ENCODE data around the gene MARK1.
"Not testable (repeated sequence)": the region's sequence is repeated elsewhere in the genome, so short reads cannot be mapped to it uniquely, and the experiment has no call there.

MARK1 gene

GRCh38 chr1:220594356-220594755 lies 66.4 kb downstream of the MARK1 start:
- no peak overlapping the region for H3K14ac ChIP-seq (ENCODE audit: low read length)
- DNase-seq (ENCODE audit: low spot score), result no peak
- H2BK12ac ChIP-seq (ENCODE audit: low read length), result no peak overlapping the region
- no peak overlapping the region for H3K4ac ChIP-seq (ENCODE audit: low read length)
- H3K4me2 ChIP-seq (ENCODE audit: insufficient read depth, low read length, poor library complexity, severe bottlenecking), result no peak overlapping the region
- no peak overlapping the region for H3K23ac ChIP-seq (ENCODE audit: low read depth, low read length, poor library complexity)
- H3K27ac ChIP-seq (replicated peaks; ENCODE audit: low read length), result no peak overlapping the region
- no peak overlapping the region for H3K9ac ChIP-seq (ENCODE audit: low read depth, low read length, poor library complexity)
- no peak overlapping the region for H2BK120ac ChIP-seq (ENCODE audit: low read depth, low read length)
- H3K9me3 ChIP-seq (replicated peaks in 1 of 2; ENCODE audit: control insufficient read depth in 2 of 2, insufficient read depth in 1 of 2, low read depth in 1 of 2, low read length in 2 of 2), result no peaks in the 10 kb centered on the region
- H3K79me1 ChIP-seq (ENCODE audit: low read depth, low read length), result no peaks in the 10 kb centered on the region
- no peak overlapping the region for H4K8ac ChIP-seq (ENCODE audit: low read depth, low read length)
- no peak overlapping the region for H3K18ac ChIP-seq (ENCODE audit: low read length)
- peaks cover 0 to 12% of the 10 kb centered on the region in 2 donors for H3K36me3 ChIP-seq (replicated peaks in 1 of 2; ENCODE audit: control insufficient read depth in 2 of 2, insufficient read depth in 2 of 2, low read length in 2 of 2)
- H2AK5ac ChIP-seq (ENCODE audit: low read depth, low read length), result no peak overlapping the region
- no peaks in the 10 kb centered on the region for H3K27me3 ChIP-seq (ENCODE audit: control insufficient read depth in 3 of 3, insufficient read depth in 3 of 3, low read depth in 1 of 3, low read length in 3 of 3)
- H2AFZ ChIP-seq (ENCODE audit: low read length), result no peak overlapping the region
- no peak overlapping the region for H4K91ac ChIP-seq (ENCODE audit: low read depth, low read length, poor library complexity)
- WGBS, 2 donors (ENCODE audit: extremely low coverage in 2 of 2, insufficient read length in 2 of 2, insufficient replicate concordance in 1 of 2), result no CpG with 5 or more reads among the region's 4 CpGs
- no peaks in the 10 kb centered on the region for H3K4me1 ChIP-seq (ENCODE audit: control insufficient read depth in 2 of 2, insufficient read depth in 1 of 2, low read depth in 1 of 2, low read length in 2 of 2)
- H2BK5ac ChIP-seq (ENCODE audit: low read length), result no peak overlapping the region
- H3K4me3 ChIP-seq (ENCODE audit: low read length in 2 of 2), result no peak overlapping the region
- no peak overlapping the region for H2BK15ac ChIP-seq (ENCODE audit: low read length)

GRCh38 chr1:220595179-220595578 lies 67.2 kb downstream of the MARK1 start:
- H3K36me3 ChIP-seq (replicated peaks in 1 of 2; ENCODE audit: control insufficient read depth in 2 of 2, insufficient read depth in 2 of 2, low read length in 2 of 2), result peaks cover 0 to 12% of the 10 kb centered on the region in 2 donors
- H4K91ac ChIP-seq (ENCODE audit: low read depth, low read length, poor library complexity), result no peak overlapping the region
- H3K4ac ChIP-seq (ENCODE audit: low read length), result no peak overlapping the region
- no peak overlapping the region for H3K18ac ChIP-seq (ENCODE audit: low read length)
- H3K4me1 ChIP-seq (ENCODE audit: control insufficient read depth in 2 of 2, insufficient read depth in 1 of 2, low read depth in 1 of 2, low read length in 2 of 2), result no peaks in the 10 kb centered on the region
- H3K27ac ChIP-seq (replicated peaks; ENCODE audit: low read length), result no peak overlapping the region
- no peak overlapping the region for H4K8ac ChIP-seq (ENCODE audit: low read depth, low read length)
- no peak overlapping the region for H3K14ac ChIP-seq (ENCODE audit: low read length)
- H2BK12ac ChIP-seq (ENCODE audit: low read length), result no peak overlapping the region
- H3K27me3 ChIP-seq (ENCODE audit: control insufficient read depth in 3 of 3, insufficient read depth in 3 of 3, low read depth in 1 of 3, low read length in 3 of 3), result no peaks in the 10 kb centered on the region
- H3K79me1 ChIP-seq (ENCODE audit: low read depth, low read length), result no peaks in the 10 kb centered on the region
- H2BK15ac ChIP-seq (ENCODE audit: low read length), result no peak overlapping the region
- no CpG with 5 or more reads among the region's 3 CpGs for WGBS, 2 donors (ENCODE audit: extremely low coverage in 2 of 2, insufficient read length in 2 of 2, insufficient replicate concordance in 1 of 2)
- H3K9me3 ChIP-seq (replicated peaks in 1 of 2; ENCODE audit: control insufficient read depth in 2 of 2, insufficient read depth in 1 of 2, low read depth in 1 of 2, low read length in 2 of 2), result no peaks in the 10 kb centered on the region
- H3K4me2 ChIP-seq (ENCODE audit: insufficient read depth, low read length, poor library complexity, severe bottlenecking), result no peak overlapping the region
- H2BK5ac ChIP-seq (ENCODE audit: low read length), result no peak overlapping the region
- H3K9ac ChIP-seq (ENCODE audit: low read depth, low read length, poor library complexity), result no peak overlapping the region
- no peak overlapping the region for H3K4me3 ChIP-seq (ENCODE audit: low read length in 2 of 2)
- H3K23ac ChIP-seq (ENCODE audit: low read depth, low read length, poor library complexity), result no peak overlapping the region
- DNase-seq (ENCODE audit: low spot score), result no peak
- no peak overlapping the region for H2BK120ac ChIP-seq (ENCODE audit: low read depth, low read length)
- no peak overlapping the region for H2AK5ac ChIP-seq (ENCODE audit: low read depth, low read length)
- H2AFZ ChIP-seq (ENCODE audit: low read length), result no peak overlapping the region

DNA sequence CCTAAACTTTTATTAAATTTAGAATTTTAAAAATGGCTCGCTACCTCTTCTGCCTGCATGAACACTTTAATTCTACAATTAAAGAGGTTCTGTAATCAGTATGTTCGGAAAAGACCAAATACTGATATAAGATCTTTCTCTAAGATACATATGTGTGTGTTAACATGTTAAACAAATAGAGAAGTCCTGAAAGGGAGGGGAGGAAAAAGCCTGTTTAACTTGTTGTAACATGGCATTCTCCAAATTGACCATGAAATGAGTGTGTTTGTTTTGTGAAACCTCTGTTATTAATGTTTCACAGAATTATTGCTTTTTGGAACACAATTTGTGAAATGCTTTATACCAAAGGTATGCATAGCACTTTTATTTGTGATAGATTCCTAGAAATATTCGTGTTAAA lies 77.0 kb downstream of the MARK1 start:
- DNase-seq (ENCODE audit: low spot score), result no peak
- no CpG with 5 or more reads among the region's 3 CpGs for WGBS, 2 donors (ENCODE audit: extremely low coverage in 2 of 2, insufficient read length in 2 of 2, insufficient replicate concordance in 1 of 2)
- H3K4ac ChIP-seq (ENCODE audit: low read length), result no peak overlapping the region
- no peak overlapping the region for H4K91ac ChIP-seq (ENCODE audit: low read depth, low read length, poor library complexity)
- H3K14ac ChIP-seq (ENCODE audit: low read length), result no peak overlapping the region
- H4K8ac ChIP-seq (ENCODE audit: low read depth, low read length), result no peak overlapping the region
- H3K18ac ChIP-seq (ENCODE audit: low read length), result no peak overlapping the region
- no peak overlapping the region for H2BK15ac ChIP-seq (ENCODE audit: low read length)
- no peak overlapping the region for H2BK12ac ChIP-seq (ENCODE audit: low read length)
- no peak overlapping the region for H2BK5ac ChIP-seq (ENCODE audit: low read length)
- H3K4me1 ChIP-seq (ENCODE audit: control insufficient read depth in 2 of 2, insufficient read depth in 1 of 2, low read depth in 1 of 2, low read length in 2 of 2), result no peaks in the 10 kb centered on the region
- H2BK120ac ChIP-seq (ENCODE audit: low read depth, low read length), result no peak overlapping the region
- no peak overlapping the region for H2AK5ac ChIP-seq (ENCODE audit: low read depth, low read length)
- H3K27ac ChIP-seq (replicated peaks; ENCODE audit: low read length), result no peak overlapping the region
- no peak overlapping the region for H2AFZ ChIP-seq (ENCODE audit: low read length)
- H3K79me1 ChIP-seq (ENCODE audit: low read depth, low read length), result no peaks in the 10 kb centered on the region
- no peaks in the 10 kb centered on the region for H3K9me3 ChIP-seq (replicated peaks in 1 of 2; ENCODE audit: control insufficient read depth in 2 of 2, insufficient read depth in 1 of 2, low read depth in 1 of 2, low read length in 2 of 2)
- no peak overlapping the region for H3K4me2 ChIP-seq (ENCODE audit: insufficient read depth, low read length, poor library complexity, severe bottlenecking)
- H3K23ac ChIP-seq (ENCODE audit: low read depth, low read length, poor library complexity), result no peak overlapping the region
- no peak overlapping the region for H3K9ac ChIP-seq (ENCODE audit: low read depth, low read length, poor library complexity)
- no peak overlapping the region for H3K4me3 ChIP-seq (ENCODE audit: low read length in 2 of 2)
- no peaks in the 10 kb centered on the region for H3K27me3 ChIP-seq (ENCODE audit: control insufficient read depth in 3 of 3, insufficient read depth in 3 of 3, low read depth in 1 of 3, low read length in 3 of 3)
- H3K36me3 ChIP-seq (replicated peaks in 1 of 2; ENCODE audit: control insufficient read depth in 2 of 2, insufficient read depth in 2 of 2, low read length in 2 of 2), result no peaks in the 10 kb centered on the region

DNA sequence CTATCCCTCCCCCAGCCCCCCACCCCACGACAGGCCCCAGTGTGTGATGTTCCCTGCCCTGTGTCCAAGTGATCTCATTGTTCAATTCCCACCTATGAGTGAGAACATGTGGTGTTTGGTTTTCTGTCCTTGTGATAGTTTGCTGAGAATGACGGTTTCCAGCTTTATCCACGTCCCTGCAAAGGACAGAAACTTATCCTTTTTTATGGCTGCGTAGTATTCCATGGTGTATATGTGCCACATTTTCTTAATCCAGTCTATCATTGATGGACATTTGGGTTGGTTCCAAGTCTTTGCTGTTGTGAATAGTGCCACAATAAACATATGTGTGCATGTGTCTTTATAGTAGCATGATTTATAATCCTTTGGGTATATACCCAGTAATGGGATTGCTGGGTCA lies 77.7 kb downstream of the MARK1 start:
- H2BK15ac ChIP-seq (ENCODE audit: low read length); H3K36me3 ChIP-seq (replicated peaks in 1 of 2; ENCODE audit: control insufficient read depth in 2 of 2, insufficient read depth in 2 of 2, low read length in 2 of 2); H3K18ac ChIP-seq (ENCODE audit: low read length); H2BK12ac ChIP-seq (ENCODE audit: low read length); H3K14ac ChIP-seq (ENCODE audit: low read length); H3K9ac ChIP-seq (ENCODE audit: low read depth, low read length, poor library complexity); H2AK5ac ChIP-seq (ENCODE audit: low read depth, low read length); H3K23ac ChIP-seq (ENCODE audit: low read depth, low read length, poor library complexity); H3K27me3 ChIP-seq (ENCODE audit: control insufficient read depth in 3 of 3, insufficient read depth in 3 of 3, low read depth in 1 of 3, low read length in 3 of 3); H4K91ac ChIP-seq (ENCODE audit: low read depth, low read length, poor library complexity); DNase-seq (ENCODE audit: low spot score); H3K4me1 ChIP-seq (ENCODE audit: control insufficient read depth in 2 of 2, insufficient read depth in 1 of 2, low read depth in 1 of 2, low read length in 2 of 2); H2BK120ac ChIP-seq (ENCODE audit: low read depth, low read length); H2AFZ ChIP-seq (ENCODE audit: low read length); H3K4ac ChIP-seq (ENCODE audit: low read length); H2BK5ac ChIP-seq (ENCODE audit: low read length); H3K27ac ChIP-seq (replicated peaks; ENCODE audit: low read length); H3K9me3 ChIP-seq (replicated peaks in 1 of 2; ENCODE audit: control insufficient read depth in 2 of 2, insufficient read depth in 1 of 2, low read depth in 1 of 2, low read length in 2 of 2); H3K4me2 ChIP-seq (ENCODE audit: insufficient read depth, low read length, poor library complexity, severe bottlenecking); H3K79me1 ChIP-seq (ENCODE audit: low read depth, low read length); H3K4me3 ChIP-seq (ENCODE audit: low read length in 2 of 2); H4K8ac ChIP-seq (ENCODE audit: low read depth, low read length): not testable (repeated sequence)
- WGBS, 2 donors (ENCODE audit: extremely low coverage in 2 of 2, insufficient read length in 2 of 2, insufficient replicate concordance in 1 of 2), result no CpG with 5 or more reads among the region's 4 CpGs

Data from neuronal stem cell (in vitro differentiated cells).